CD4-positive, alpha-beta T cell treated with Interleukin-6 at 100 ng/mL for 8 hours (primary cell): Measurements from ENCODE around the gene SPDYE2B.
"Not testable (repeated sequence)": the region's sequence is repeated elsewhere in the genome, so short reads cannot be mapped to it uniquely, and the experiment has no call there.

Experiments used
- DNase-seq: peaks from one replicate; pipeline ENCODE4 v3.0.0-alpha.2; 2020; ENCODE audit warnings: mixed read lengths, low spot score

Gene SPDYE2B

GRCh38 chr7:102649924-102650323 lies at the start of gene SPDYE2B:
Gene SPDYE2B, plus strand, starts transcription at chr7:102650319. Its CDS starts 2,030 bp downstream, at chr7:102652349.
- DNase-seq, result not testable (repeated sequence)

- not testable (repeated sequence) for DNase-seq
Observed at GRCh38 chr7:102602317-102602716, 47.8 kb upstream of the SPDYE2B start.

- DNase-seq, result not testable (repeated sequence)
Observed at GRCh38 chr7:102604431-102605145, 45.5 kb upstream of the SPDYE2B start.

- DNase-seq, result not testable (repeated sequence)
Observed at GRCh38 chr7:102606848-102607247, 43.3 kb upstream of the SPDYE2B start.

GRCh38 chr7:102609734-102610133 lies 40.4 kb upstream of the SPDYE2B start:
- not testable (repeated sequence) for DNase-seq

- not testable (repeated sequence) for DNase-seq
Observed at GRCh38 chr7:102610441-102610840, 39.7 kb upstream of the SPDYE2B start.

GRCh38 chr7:102611013-102611674 lies 39.0 kb upstream of the SPDYE2B start:
- not testable (repeated sequence) for DNase-seq

GRCh38 chr7:102611675-102612325 lies 38.3 kb upstream of the SPDYE2B start:
- DNase-seq, result peak; percentile 2

GRCh38 chr7:102613575-102614345 lies 36.4 kb upstream of the SPDYE2B start:
- DNase-seq, result not testable (repeated sequence)

GRCh38 chr7:102614346-102614697 lies 35.8 kb upstream of the SPDYE2B start:
- DNase-seq, result not testable (repeated sequence)

- not testable (repeated sequence) for DNase-seq
Observed at GRCh38 chr7:102614873-102615272, 35.2 kb upstream of the SPDYE2B start.

- DNase-seq, result not testable (repeated sequence)
Observed at GRCh38 chr7:102615930-102616329, 34.2 kb upstream of the SPDYE2B start.

GRCh38 chr7:102616507-102617125 lies 33.5 kb upstream of the SPDYE2B start, which contains the start of gene RASA4:
Gene RASA4, minus strand, starts transcription at chr7:102616756. Its CDS starts 67 bp downstream, at chr7:102616689.
- DNase-seq, result peak; percentile 3

- DNase-seq, result not testable (repeated sequence)
Observed at GRCh38 chr7:102618122-102618521, 32.0 kb upstream of the SPDYE2B start.

GRCh38 chr7:102627271-102627904 lies 22.7 kb upstream of the SPDYE2B start:
- not testable (repeated sequence) for DNase-seq

- not testable (repeated sequence) for DNase-seq
Observed at GRCh38 chr7:102630622-102631021, 19.5 kb upstream of the SPDYE2B start.

GRCh38 chr7:102634299-102634698 lies 15.8 kb upstream of the SPDYE2B start:
- DNase-seq, result not testable (repeated sequence)

- DNase-seq, result not testable (repeated sequence)
Observed at GRCh38 chr7:102635354-102635753, 14.8 kb upstream of the SPDYE2B start.

- not testable (repeated sequence) for DNase-seq
Observed at GRCh38 chr7:102636956-102637355, 13.2 kb upstream of the SPDYE2B start.

- not testable (repeated sequence) for DNase-seq
Observed at GRCh38 chr7:102638848-102639247, 11.3 kb upstream of the SPDYE2B start.

- not testable (repeated sequence) for DNase-seq
Observed at GRCh38 chr7:102642691-102643090, 7.4 kb upstream of the SPDYE2B start, which contains the start of gene UPK3BL1. Gene UPK3BL1, minus strand, starts transcription at chr7:102642791. Its CDS starts 50 bp downstream, at chr7:102642741.
